Measurements from ENCODE around the gene DNAJC10. TPM values are rescaled to one million over a fixed set of nuclear protein-coding genes. Genes with fewer than 3 reads are reported as not detected.

DNAJC10 gene
- total RNA-seq, result 126 and 151 TPM in 2 replicates

GRCh38 chr2:182715892-182716649 lies at the start of gene DNAJC10:
TSS of gene DNAJC10 (plus strand) at chr2:182716257. CDS start at chr2:182718087, 1,830 bp downstream.

Other genes with a start within 250 kb of the DNAJC10 start
- gene FRZB, start 150.4 kb downstream of the DNAJC10 start, total RNA-seq, result under 0.01 and 0.19 TPM in 2 replicates